ENCODE data around the gene GIGYF1.

DNA sequence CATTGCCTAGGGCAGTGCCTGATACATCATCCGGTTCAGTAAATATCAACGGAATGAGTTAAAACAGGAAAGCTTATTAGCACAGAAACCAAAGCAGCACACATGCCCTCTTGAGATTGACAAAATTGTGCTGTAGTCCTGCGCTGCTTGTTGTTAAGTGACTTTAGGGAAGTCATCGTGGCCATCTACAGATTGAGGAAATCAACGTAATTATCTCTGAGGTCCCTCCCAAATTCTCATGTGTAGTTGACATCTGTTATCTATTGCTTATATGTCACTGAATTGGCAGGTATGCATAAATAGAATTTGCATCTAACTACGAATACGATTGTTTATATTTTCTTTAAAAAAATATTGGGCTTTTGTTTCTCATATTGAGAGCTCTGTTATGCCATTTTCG lies 24.0 kb downstream of the GIGYF1 start:
- TF ChIP-seq, protein P1, sequence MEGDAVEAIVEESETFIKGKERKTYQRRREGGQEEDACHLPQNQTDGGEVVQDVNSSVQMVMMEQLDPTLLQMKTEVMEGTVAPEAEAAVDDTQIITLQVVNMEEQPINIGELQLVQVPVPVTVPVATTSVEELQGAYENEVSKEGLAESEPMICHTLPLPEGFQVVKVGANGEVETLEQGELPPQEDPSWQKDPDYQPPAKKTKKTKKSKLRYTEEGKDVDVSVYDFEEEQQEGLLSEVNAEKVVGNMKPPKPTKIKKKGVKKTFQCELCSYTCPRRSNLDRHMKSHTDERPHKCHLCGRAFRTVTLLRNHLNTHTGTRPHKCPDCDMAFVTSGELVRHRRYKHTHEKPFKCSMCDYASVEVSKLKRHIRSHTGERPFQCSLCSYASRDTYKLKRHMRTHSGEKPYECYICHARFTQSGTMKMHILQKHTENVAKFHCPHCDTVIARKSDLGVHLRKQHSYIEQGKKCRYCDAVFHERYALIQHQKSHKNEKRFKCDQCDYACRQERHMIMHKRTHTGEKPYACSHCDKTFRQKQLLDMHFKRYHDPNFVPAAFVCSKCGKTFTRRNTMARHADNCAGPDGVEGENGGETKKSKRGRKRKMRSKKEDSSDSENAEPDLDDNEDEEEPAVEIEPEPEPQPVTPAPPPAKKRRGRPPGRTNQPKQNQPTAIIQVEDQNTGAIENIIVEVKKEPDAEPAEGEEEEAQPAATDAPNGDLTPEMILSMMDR (conservative IDR thresholded peaks at IDR 0.05 in 1 of 2, IDR thresholded peaks at IDR 0.05 in 1 of 2; ENCODE audit: extremely low read depth in 1 of 2, insufficient read depth in 1 of 2, low read depth in 1 of 2, low read length in 2 of 2): no peak
- no peak for TF ChIP-seq EZH2 (IDR thresholded peaks at IDR 0.05; ENCODE audit: borderline replicate concordance, low read length)

All from mammary epithelial cell (primary cell).